Lower lobe of right lung (tissue), 2 donors: Measurements from ENCODE around the gene EPHA4. TPM values are rescaled to one million over a fixed set of nuclear protein-coding genes. Genes with fewer than 3 reads are reported as not detected.

ENCODE experiments used
- ATAC-seq, 2 donors: fragments of 200-7000 bp; cut with Tn5 transposase; one replicate each; pipeline ENCODE4 v1.9.1; 2020 to 2022; ENCODE audit warnings: mild to moderate bottlenecking in 2 of 2, moderate library complexity in 2 of 2
- DNase-seq: peaks from one replicate; pipeline ENCODE4 v3.0.0-alpha.2; 2020
- H3K27ac ChIP-seq: fragments of 200-600 bp; one replicate; pipeline ENCODE4 v1.8.0; 2022
- H3K27me3 ChIP-seq: fragments of 200-600 bp; one replicate; pipeline ENCODE4 v1.8.0; 2022; ENCODE audit warnings: low read depth
- H3K36me3 ChIP-seq: fragments of 200-600 bp; one replicate; pipeline ENCODE4 v1.8.0; 2022; ENCODE audit warnings: mild to moderate bottlenecking
- H3K4me1 ChIP-seq: fragments of 200-600 bp; one replicate; pipeline ENCODE4 v1.8.0; 2022
- H3K4me3 ChIP-seq: fragments of 200-600 bp; one replicate; pipeline ENCODE4 v1.8.0; 2022; ENCODE audit warnings: mild to moderate bottlenecking
- H3K9me3 ChIP-seq: fragments of 200-600 bp; one replicate; pipeline ENCODE4 v1.8.0; 2022
- CTCF ChIP-seq: fragments of 200-600 bp; IDR thresholded peaks from one replicate; pipeline ENCODE4 v1.8.0; 2022; ENCODE audit warnings: antibody characterized with exemption, mild to moderate bottlenecking
- intact Hi-C: fragments of 100-400 bp; cut with DNase I; formaldehyde crosslinking; loops from one replicate; pipeline ENCODE4 v1.11.0; 2022
- total RNA-seq: library from RNA; stranded (reverse); fragmentation: NEBNext Ultra II Directional; extraction: Animal tissue kit (Norgen Biotek cat#: 25700); gene quantifications from one replicate; pipeline ENCODE4 v1.2.1, GENCODE V29; 2021
- donor health status: DM: no; HTN: yes; CAD: no; lungs with severe emphysema.

The EPHA4 gene
- total RNA-seq, 1 donor from 2014 or later, result 13.8 TPM

DNA sequence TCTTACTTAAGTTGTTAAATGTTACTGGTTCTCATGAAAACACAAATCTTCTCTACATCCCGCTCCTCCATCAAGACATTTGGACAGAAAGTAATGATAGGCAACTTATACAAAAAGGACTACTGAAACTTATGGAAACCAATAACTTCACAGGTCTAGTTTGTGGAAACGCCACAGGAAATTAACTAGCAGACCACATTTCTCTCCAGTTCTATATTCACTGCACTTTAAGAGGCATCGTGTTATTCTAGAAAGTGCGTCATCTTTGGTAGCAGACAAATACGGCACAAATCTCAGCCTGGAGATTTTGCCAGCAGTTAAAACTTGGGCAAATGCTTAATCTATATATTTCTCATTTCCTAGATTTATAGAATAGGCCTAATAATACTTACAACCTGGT lies 164.3 kb downstream of the EPHA4 start:
- ATAC-seq, result no peak

DNA sequence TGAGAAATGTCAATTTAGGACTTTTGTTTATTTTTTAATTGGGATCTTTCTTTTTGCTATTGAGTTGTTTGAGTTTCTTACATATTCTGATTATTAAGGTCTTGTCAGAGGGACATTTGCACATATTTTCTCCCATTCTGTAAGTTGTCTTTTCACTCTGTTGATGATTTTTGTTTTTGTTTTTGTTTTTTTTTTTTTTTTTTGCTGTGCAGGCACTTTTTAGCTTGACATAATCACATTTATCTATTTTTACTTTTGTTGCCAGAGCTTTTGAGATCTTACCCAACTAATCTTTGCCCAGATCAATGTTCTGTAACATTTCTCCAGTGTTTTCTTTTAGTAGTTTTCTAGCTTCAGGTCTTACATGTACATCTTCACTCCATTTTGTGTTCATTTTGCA lies 166.6 kb downstream of the EPHA4 start:
- no peak for TF ChIP-seq CTCF
- Histone ChIP-seq H3K9me3 (no peaks in the 10 kb centered on the region), H3K4me1 (no peaks in the 10 kb centered on the region), H3K27me3 (no peaks in the 10 kb centered on the region), H3K27ac (no peak overlapping the region), H3K36me3 (no peaks in the 10 kb centered on the region), H3K4me3 (no peak overlapping the region)
- ATAC-seq (no peak), DNase-seq (no peak)
- intact Hi-C loops, result no loop called here

More for the DNA sequence above, 164.3 kb downstream of the EPHA4 start:
- Histone ChIP-seq H3K9me3 (no peaks in the 10 kb centered on the region), H3K4me1 (no peaks in the 10 kb centered on the region), H3K27ac (no peak overlapping the region), H3K27me3 (no peaks in the 10 kb centered on the region), H3K4me3 (no peak overlapping the region), H3K36me3 (no peaks in the 10 kb centered on the region)
- DNase-seq, result no peak
- intact Hi-C loops, result no loop called here
- TF ChIP-seq CTCF, result no peak

DNA sequence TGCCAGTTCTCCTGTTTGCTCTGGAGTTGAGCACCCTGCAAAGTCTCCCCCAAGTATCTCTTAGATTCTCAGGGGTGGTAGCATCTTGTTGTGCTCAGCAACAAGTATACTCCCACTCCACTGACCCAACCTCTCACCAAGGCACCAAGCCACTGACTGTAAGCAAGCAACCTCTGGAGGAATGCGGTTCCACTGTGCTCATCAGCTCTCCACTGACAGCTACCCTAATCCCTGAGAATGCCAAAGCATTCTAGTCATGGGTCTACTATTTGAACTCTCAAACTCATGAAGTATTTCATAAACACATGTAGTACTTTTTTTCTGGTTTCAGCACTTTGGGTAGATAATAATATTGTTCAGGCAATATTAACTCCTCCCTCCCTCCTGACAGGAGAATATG lies 170.0 kb downstream of the EPHA4 start:
- H3K27me3 ChIP-seq, result no peaks in the 10 kb centered on the region
- no peak for ATAC-seq
- H3K9me3 ChIP-seq, result no peaks in the 10 kb centered on the region

GRCh38 chr2:221400411-221400810 lies 171.7 kb downstream of the EPHA4 start:
- no peak for ATAC-seq
- intact Hi-C loops, result no loop called here
- H3K9me3 ChIP-seq, result no peaks in the 10 kb centered on the region

More for the DNA sequence above, 170.0 kb downstream of the EPHA4 start:
- Histone ChIP-seq H3K4me3 (no peak overlapping the region), H3K4me1 (no peaks in the 10 kb centered on the region), H3K27ac (no peak overlapping the region), H3K36me3 (no peaks in the 10 kb centered on the region)
- intact Hi-C loops, result no loop called here
- no peak for TF ChIP-seq CTCF
- DNase-seq, result no peak

GRCh38 chr2:221399183-221399582 lies 172.9 kb downstream of the EPHA4 start:
- DNase-seq, result no peak
- Histone ChIP-seq H3K27ac (no peak overlapping the region), H3K36me3 (no peaks in the 10 kb centered on the region), H3K4me1 (no peaks in the 10 kb centered on the region), H3K27me3 (no peaks in the 10 kb centered on the region), H3K4me3 (no peak overlapping the region), H3K9me3 (no peaks in the 10 kb centered on the region)
- intact Hi-C loops, result no loop called here
- no peak for TF ChIP-seq CTCF
- ATAC-seq, result no peak

More at GRCh38 chr2:221400411-221400810, 171.7 kb downstream of the EPHA4 start:
- no peak overlapping the region for H3K4me3 ChIP-seq
- TF ChIP-seq CTCF, result no peak
- DNase-seq, result no peak
- no peaks in the 10 kb centered on the region for H3K36me3 ChIP-seq
- no peak overlapping the region for H3K27ac ChIP-seq
- H3K4me1 ChIP-seq, result no peaks in the 10 kb centered on the region
- no peaks in the 10 kb centered on the region for H3K27me3 ChIP-seq

GRCh38 chr2:221397187-221397586 lies 174.9 kb downstream of the EPHA4 start:
- no peaks in the 10 kb centered on the region for H3K9me3 ChIP-seq
- no peak overlapping the region for H3K27ac ChIP-seq
- ATAC-seq, result no peak
- H3K36me3 ChIP-seq, result no peaks in the 10 kb centered on the region
- no peak for DNase-seq
- TF ChIP-seq CTCF, result no peak
- H3K4me3 ChIP-seq, result no peak overlapping the region
- H3K27me3 ChIP-seq, result no peaks in the 10 kb centered on the region
- intact Hi-C loops, result no loop called here
- H3K4me1 ChIP-seq, result no peaks in the 10 kb centered on the region
